ENCODE results near the gene KCTD1.

Gene KCTD1

DNA sequence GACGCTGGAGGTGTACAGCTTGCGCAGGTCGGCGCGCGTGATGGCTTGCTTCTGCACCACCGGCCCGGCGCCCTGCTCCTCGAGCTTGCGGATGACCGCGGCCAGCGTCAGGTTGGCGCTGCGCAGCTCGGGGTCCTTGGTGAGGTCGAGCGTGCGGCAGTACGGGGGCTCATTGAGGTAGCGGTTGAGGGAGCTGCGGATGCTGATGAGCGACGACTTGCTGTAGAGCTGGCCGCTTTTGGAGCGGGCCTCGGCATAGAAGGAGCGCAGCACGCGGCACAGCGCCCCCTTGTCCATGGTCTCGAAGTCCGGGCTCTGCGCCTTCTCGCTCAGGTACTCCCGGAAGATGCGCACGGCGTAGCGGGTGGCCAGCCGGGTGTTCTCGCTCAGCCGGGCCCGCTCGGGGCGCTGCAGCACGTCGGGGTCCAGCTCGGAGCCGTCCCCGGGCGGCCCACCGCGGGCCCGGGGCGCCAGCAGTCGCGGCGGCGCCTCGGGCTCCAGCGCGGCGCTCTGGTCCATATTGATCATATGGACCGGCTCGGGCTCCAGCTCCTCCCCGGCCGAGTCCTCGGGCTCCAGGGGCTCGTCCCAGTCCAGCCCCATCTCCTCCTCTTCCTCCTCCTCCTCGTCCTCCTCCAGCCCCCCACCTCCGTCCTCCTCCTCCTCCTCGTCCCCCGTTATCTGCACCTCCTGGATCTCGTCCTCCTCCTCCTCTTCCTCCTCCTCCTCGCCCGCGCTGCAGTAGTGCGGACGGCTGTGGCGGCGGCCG is 523 bp downstream of the KCTD1 start:
- FAIRE-seq, result no peak

DNA sequence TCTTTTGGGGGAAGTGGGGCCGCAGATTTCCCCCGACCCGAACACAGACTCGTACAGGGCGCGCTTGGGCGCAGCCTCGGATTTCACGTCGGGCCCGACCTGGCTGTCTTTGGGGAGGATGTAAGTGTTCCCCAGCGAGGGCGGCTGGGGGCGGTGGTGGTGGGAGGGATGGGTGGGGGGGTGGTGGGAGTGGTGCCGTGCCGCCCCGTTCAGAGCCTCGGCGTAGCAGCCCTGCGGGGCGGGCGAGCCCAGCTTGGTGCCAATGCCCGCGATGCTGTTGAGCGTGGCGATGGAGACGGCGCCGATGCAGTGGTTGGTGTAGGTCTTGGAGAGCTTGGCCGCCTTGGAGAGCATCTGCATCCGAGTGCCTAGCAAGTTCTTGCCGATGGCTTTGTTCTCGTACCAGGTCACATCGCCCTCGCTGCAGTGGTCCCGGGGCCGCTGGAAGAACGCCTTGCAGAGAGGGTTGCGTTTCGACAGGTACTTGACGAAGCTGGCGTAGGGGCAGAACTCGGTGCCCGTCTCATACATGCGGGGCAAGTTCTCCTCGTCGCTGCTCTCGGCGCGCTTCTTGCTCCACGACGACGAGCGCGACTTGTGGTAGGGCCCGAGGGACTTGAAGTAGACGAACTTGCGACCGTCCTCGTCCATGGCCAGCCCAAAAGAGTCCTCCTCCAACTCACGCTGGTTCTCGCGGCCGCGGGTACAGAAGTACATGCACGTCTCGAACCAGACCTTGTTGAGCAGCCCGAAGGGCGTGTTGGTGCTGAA is 1.3 kb downstream of the KCTD1 start:
- FAIRE-seq, result no peak

DNA sequence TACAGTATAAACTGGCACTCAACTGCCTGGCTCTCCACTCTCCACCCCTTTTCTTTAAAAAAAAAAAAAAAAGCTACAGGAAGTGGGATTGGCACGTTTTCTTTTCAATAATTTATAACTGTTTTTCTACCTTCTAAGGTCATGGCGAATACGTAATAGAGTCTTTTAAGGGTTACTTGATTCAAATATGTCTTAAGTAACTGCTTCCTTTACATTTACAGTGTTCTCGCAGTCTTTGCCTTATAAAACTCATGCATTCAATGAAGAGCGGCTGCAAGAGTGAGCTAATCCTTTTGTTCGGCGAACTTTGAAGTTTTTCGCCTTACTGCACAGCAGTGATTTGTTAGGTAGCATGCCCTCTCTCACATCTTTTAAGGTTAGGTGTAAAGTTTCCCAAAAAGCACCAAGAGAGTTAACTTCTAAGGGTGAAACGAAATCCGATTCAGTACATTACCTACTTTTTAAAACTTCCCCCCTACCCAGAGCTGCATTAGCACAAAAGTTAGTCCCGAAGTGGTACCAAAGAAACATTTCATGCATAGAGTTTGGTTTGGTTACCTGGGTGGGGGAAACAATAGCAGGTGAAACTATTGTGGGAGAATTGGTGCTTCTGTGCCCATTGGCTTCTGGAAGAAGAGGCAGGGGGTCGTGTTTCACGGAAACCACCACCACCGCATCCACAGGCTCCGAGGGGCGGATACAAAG is 2.0 kb downstream of the KCTD1 start:
- no peak for FAIRE-seq

DNA sequence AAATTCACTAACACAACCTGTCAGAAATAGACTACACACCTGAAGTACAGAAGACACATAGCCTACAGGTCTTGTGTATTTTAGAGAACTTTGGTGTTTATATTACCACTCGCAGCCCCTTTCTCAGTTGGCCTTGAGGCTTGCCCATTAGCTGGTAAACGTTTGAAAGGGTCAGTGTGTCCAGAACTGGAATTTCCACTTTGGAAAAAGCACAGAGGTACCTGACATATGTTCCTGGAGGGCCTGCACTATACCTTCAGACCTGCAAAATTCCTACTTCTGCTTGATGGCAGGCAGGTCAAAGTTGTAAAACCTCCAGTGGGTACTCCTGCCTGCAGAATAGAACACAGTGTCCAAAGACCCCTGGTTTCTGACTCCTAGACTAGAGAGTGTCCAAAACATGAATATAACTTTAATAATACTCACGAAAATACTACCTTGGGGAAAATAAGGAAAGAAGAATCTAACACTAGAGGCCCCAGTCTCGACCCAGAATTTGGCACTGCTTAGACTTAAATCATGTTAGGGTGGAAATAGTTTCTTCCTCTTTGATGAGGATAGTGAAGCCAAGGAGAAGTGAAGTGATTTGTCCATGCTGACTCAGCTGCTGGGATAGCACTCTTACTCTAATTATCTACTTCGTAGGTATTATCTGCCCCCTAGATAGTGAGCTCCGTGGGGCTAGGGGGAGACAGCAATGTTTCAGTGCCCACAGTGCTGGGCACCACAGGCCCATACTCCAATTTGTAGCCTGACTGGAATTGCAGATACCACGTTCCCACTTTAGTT is 2.8 kb downstream of the KCTD1 start:
- no peak for FAIRE-seq

DNA sequence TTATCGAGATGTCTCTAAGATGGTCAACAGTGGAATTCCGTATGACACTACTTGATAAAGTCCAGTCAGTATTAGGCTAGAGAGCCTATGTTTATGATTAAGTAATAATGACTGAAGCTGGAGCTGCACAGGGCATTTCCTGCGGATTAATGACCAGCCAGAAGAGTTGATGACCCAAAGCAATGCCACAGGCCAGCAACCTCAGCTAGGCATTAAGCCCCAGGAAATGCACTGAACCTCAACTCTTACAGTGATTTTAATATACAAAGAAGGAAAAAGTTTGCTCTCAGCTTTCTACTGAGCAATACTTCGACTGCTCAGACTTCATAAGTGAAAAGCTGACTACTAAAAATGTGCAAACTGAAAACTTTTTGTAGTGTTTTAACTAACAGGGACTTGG is 3.9 kb downstream of the KCTD1 start:
- no peak for FAIRE-seq

DNA sequence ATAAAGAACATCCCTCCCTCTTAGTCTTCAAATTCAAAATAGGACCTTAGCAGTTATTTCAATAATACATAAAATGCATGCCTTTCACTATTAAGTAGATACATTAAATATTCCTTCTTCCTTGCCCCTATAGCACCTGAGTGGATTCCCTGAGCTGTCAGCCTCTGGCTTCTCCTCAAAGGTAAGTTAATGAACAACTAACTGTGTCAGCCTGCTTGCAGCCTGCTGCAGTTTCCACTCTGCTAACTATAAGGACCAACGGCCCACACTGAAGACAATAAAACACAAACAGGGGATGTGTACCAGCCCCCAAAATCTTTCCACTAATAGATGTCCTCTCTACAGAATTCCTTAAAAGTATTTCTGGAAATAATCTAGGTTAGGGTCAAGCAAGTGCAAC is 5.0 kb downstream of the KCTD1 start:
- no peak for FAIRE-seq

DNA sequence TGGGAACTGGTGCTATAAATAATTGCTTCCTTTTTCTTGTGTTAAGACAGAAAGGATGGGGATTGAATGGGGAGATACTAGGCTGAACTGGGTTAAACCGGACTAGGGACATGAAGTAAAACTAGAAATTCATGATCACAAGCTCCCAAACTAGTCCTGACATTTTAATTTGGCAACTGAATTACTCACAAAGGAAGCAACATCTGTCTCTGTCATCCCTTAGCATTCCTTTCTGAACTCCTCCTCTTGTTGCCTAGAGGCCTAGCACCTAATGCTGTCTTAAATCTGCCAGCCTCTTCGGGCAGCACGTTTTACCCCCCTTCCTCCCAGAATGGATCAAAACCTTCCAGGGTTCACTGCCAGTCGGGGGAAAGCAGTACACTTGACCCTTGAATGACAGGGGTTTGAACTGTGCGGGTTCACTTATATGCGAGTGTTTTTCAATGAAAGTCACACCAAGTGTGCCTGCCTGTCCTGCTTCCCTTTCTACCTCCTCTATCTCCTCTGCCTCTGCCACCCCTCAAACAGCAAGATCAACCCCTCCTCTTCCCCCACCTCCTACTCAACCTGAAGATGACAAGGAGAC is 8.2 kb downstream of the KCTD1 start:
- FAIRE-seq, result no peak

DNA sequence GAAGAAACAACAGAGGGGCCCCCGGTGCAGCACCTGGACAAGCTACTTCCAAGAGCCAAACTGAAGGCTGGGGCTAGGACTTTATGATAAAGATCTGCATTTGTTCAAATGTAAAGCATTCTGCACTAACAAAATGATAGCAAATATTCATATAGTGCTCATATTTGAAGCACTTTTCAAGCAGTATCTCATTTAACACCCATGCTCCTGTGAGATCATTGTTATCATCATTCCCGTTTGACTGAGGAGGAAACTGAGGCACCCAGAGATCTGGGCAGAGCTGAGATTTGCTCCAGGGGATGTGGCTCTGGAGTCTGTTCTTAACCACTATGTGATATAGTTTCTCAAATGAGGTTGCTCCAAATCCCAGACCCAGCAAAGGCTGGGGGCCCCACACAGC is 9.8 kb downstream of the KCTD1 start:
- no peak for FAIRE-seq

DNA sequence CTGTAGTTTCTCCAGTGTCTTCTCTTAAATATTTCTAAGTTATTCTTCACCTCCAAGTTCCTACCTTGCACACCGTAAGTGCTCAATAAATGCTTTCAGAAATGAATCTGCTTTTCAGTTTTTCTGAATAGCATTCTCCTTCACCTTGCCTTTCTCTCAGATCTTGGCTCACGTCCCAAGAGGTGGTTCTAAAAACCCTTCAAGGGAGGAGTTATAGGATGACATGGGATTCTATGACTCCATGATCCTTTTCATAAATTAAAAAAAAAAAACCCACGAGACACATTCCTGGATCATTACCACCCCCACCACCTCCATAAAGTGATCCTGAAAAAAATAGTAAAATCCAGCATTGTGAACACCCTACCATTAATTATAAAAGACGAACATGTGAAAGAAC is 11.7 kb downstream of the KCTD1 start:
- no peak for FAIRE-seq

DNA sequence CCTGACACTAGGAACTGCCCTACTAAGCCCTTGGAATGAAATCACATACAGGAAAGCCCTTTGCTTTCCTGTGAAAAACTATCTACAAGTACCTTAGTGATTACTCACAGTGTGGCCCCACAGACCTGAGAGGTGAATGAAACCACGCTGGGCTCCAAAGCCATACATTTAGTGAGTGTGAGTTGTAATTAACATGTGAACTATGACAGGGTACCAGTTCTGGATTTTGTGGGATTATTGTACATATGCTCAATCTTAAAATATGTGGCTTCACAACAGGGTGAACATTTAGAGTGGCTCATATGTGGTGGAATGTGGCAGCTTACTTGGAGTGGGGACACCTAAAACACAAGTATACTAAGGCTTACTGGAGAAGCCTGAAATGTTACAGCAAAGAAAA is 12.3 kb downstream of the KCTD1 start:
- no peak for FAIRE-seq

DNA sequence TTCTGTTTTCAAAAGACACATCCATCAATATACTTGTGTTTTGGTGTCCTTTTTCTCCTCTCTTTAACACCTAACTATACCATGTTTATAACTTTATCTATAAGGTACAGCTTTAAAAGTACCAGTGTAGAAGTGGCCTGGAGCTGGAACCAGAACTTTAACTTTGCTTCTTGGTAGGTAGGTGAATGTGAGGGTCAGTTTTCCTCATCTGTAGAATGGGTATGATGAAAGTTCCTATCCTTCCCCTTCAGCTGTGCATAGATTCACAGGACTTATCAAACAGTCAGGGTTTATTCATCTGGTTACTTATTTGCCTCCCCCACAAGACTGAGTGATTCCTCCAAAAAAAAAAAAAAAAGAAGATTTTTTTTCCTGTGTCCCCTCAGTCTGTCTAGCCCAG is 12.7 kb downstream of the KCTD1 start:
- no peak for FAIRE-seq

DNA sequence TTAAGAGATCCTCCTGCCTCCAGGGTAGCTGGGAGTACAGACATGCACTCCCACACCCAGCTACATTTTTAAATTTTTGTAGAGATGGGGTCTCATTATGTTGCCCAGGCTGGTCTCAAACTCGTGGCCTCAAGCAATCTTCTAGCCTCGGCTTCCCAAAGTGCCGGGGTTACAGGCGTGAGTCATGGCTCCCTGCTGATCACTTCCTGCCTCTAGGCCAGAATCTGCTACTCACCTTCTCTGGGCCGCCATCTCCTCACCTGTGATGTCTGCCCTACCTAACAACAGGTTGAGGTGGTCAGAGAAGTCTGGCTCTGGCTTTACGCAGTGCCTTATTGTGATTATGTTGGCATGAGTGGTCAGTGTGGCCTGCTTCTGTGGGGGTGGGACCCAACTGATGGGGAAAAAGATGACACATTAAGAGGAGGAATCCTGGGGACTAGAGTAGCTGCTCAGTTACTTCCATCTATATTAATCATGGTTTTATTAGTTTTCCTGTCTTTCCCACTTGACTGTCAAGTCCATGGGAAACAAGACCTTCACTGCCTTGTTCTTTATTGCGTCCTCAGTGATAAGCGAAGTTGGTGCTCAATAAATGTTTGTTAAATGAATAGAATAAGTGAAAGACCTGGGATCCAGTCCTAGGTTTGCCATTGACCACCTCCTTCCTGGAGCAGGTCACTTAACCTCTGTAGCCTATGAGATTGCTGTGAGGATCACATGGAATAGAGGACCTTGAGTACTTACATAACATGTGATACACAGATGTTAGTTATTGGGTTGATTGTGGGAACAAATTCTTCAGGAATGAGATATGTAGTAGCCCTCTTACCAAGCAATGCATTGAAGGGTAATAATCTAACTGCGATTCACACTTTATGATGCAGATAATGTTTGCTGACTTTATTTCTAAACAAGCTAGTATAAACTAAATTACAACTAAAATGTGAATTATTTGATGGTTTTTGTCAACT is 15.7 kb downstream of the KCTD1 start:
- no peak for FAIRE-seq

DNA sequence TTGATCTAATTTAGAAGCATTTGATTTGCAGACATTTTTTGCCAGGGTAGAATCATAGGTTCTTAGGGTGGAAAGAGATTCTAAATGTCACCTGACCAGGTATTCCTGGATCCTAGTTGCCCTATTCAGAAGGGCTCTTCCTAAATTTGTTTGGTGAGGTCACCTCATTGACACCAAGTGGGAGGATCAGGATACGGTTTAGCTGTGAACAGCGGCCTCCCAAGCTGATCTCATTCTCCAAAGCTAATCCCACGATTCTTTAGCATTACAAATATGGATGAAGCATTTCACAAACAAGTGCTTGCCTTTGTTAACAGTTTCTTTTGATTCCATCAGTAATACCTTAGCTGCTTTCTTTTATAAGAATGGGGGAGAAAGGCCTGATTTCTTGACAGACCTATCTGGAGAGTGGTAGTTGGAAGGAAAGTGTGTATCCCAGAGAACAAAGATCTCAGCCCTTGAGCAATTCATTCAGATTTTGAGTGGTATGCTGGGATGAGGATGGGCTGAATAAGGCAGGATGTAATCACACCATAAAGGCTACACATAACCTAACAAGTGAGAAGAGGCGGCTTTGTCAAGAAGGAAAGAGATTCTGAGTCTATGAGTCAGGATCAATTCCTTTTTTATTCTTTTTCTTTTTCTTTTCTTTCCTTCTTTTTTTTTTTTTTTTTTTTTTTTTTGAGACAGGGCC is 16.6 kb downstream of the KCTD1 start:
- FAIRE-seq, result no peak

DNA sequence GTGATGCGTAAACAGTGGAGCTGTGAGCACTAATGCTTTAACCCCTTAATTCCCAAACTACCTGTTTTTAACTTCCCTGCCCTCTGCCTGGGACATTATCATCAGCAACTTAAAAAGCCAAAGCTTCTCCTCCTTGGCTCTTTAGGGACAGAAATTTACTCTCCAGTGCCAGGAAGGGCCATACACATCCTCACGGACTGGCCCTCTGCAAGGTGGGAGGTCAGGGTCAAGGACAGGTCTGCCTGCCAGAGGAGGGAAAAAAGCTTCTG is 21.5 kb downstream of the KCTD1 start:
- no peak for FAIRE-seq

DNA sequence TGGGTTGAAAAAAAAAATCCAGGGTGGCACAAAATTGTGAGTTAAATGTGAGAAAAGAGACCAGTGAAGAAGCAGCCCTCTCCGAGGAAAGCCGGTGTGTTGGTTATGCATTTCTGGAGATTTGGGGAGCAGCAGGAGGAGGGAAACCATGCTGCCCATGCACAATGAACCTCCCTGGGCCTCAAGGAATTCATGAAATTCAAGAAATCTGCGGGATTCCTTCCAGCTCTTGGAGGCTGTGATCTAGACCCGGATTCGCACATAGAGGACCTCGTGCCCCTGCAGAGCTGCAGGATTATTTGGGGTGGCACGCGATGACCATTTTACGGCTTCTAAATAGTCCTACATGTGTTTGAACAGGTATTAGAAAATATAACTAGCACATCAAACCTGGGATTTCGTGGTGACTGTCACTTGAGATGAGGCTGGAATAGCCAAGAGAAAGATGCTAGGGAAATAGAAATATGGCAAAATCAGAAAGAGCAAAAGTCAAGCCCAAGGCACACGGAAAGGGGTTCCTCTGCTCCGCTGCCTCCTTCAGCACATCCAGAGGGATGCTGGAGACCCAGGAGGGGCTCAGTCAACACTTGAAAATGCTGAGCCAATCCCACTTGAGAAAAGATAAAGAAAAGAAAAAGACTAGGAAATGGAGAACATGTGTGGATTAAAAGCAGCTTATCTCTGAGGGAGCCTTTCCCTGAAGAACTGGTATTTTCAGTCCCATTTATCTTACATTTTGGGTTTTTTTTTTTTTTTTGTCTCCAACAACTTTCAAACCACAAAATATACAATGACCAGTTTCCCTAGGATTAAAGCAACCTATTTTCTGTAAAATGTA is 22.0 kb downstream of the KCTD1 start:
- FAIRE-seq, result no peak

DNA sequence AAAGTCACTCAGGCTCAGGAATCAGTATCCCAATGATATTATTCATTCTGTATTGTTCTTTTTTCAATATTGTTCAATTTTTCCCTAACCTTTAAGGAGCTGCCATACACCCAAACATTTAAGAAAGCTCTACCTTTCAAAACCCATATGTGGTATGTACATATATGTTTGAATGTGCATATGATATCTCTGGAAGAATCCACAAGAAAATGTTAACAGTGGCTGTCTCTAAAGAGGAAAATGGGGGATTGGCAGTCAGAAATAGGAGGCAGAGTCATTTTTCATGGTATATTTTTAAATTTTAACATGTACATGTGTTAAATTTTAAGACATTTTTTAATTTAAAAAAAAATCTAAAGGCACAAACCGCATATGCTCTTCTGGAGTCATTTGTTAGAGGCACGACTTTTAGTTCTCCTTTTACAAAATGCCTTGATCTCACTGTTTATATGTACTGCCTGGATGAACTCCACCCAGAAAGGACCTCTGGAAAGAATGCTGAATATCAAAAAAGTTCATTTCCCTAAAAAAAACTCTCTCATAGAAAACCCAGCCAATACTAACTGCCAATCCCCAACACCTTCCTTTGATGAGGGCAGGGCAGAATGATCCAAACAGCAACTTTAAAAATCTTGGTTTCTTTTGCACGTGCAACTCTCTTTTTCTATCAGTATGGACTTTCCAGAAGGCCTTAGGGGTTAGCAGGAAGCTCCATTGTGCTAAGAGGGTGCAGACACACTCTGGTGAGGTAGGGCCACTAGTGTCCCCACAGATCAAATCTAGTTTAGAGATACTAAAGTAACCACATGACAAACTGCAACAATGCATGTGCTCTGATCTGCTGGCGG is 23.6 kb downstream of the KCTD1 start:
- FAIRE-seq, result no peak

DNA sequence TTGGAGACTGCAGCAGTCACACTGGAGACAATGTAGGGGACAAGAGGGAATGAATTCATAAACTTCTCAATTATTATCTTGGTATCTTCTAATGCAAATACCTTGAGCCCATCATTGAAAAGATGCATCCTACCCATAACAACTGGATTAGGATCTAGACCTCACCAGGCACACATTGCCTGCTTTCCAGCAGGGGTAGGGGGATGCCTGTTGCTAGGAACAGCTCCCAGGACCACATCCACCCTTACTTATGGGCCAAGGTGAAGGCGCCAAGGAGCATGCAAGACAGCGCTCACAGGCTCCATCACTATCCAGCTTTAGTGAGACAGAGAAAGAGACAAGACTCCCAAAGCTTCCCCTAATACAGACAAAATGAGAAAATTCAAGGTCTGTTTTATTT is 24.4 kb downstream of the KCTD1 start:
- no peak for FAIRE-seq

DNA sequence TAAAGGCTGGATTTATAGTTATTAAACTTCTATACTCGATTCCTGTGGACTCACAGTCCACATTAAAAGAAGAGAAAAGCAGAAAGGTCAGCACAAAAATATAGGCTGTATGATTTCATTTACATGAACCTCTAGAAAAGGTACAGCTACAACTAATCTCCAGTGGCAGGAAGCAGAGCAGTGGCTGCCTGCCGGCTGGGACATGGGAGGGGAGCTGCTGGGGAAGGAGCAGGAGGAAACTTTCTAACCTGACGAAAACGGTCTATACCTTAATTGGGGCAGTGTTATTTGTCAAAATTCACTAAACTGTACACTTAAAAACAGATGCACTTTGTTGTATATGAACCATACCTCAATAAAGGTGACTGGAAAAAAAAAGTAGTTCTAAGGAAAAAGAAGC is 26.7 kb downstream of the KCTD1 start:
- no peak for FAIRE-seq

DNA sequence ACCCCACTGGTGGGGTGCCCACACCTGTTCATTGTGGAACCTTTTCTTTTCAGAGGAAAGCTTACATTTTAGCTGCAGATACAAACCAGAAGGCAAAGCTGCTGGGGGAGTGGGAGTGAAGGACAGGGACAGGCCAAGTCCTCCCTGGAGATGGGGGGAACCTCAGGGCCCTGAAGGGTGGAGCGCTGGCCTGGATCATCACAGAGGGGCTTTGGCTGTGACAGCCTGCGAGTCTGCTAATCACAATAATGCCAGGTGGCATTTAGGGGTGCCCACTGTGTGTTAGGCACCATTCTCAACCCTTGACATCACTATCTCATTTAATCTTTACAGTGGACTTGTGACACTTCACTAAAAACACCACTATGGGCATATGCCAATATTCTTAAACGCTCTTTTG is 27.4 kb downstream of the KCTD1 start:
- FAIRE-seq, result no peak

Measured in colon (tissue), 2 donors.